ENCODE measurements around the gene TUBB2A.

Gene TUBB2A

GRCh38 chr6:3195695-3196497 lies 38.6 kb upstream of the TUBB2A start:
- Histone ChIP-seq H4K20me1 (ENCODE audit: low read depth, low read length) (no peaks in the 10 kb centered on the region), H3K27ac (ENCODE audit: low read depth, low read length) (peak overlapping the region; percentile 36), H3K79me2 (ENCODE audit: insufficient read depth, low read length) (no peaks in the 10 kb centered on the region), H3K9me2 (replicated peaks; ENCODE audit: insufficient read depth, low read length) (no peaks in the 10 kb centered on the region), H3K36me3 (ENCODE audit: low read length) (no peaks in the 10 kb centered on the region), H2AFZ (ENCODE audit: low read depth, low read length, severe bottlenecking) (peak overlapping the region; percentile 57), H3K4me3 (ENCODE audit: insufficient read depth, low read length, poor library complexity, severe bottlenecking) (peak overlapping the region; percentile 43), H3K9me3 (ENCODE audit: insufficient read depth, low read length) (no peaks in the 10 kb centered on the region), H3K4me2 (ENCODE audit: low read depth, low read length, poor library complexity, severe bottlenecking) (peak overlapping the region; percentile 56), H3K9ac (ENCODE audit: low read length) (peak overlapping the region; percentile 49), H3K27me3 (ENCODE audit: low read length) (no peaks in the 10 kb centered on the region), H3F3A (ENCODE audit: insufficient read depth) (peaks cover 8% of the 10 kb centered on the region; the same call in 1 of the 2 replicates)
- no peak for TF ChIP-seq EZH2phosphoT487 (conservative IDR thresholded peaks at IDR 0.05; ENCODE audit: low read length)
- no peak for TF ChIP-seq CTCF (IDR thresholded peaks at IDR 0.05; ENCODE audit: insufficient read depth, low read length, poor library complexity, severe bottlenecking)

- Histone ChIP-seq H3K79me2 (ENCODE audit: insufficient read depth, low read length) (no peaks in the 10 kb centered on the region), H3K4me3 (ENCODE audit: insufficient read depth, low read length, poor library complexity, severe bottlenecking) (peak overlapping the region; percentile 43), H3F3A (ENCODE audit: insufficient read depth) (peaks cover 8% of the 10 kb centered on the region; the same call in 1 of the 2 replicates), H3K9me3 (ENCODE audit: insufficient read depth, low read length) (no peaks in the 10 kb centered on the region), H4K20me1 (ENCODE audit: low read depth, low read length) (no peaks in the 10 kb centered on the region), H2AFZ (ENCODE audit: low read depth, low read length, severe bottlenecking) (peak overlapping the region; percentile 57), H3K9ac (ENCODE audit: low read length) (peak overlapping the region; percentile 49), H3K27ac (ENCODE audit: low read depth, low read length) (peak overlapping the region; percentile 36), H3K9me2 (replicated peaks; ENCODE audit: insufficient read depth, low read length) (no peaks in the 10 kb centered on the region), H3K4me2 (ENCODE audit: low read depth, low read length, poor library complexity, severe bottlenecking) (peak overlapping the region; percentile 56), H3K36me3 (ENCODE audit: low read length) (no peaks in the 10 kb centered on the region), H3K27me3 (ENCODE audit: low read length) (no peaks in the 10 kb centered on the region)
- TF ChIP-seq CTCF (IDR thresholded peaks at IDR 0.05; ENCODE audit: insufficient read depth, low read length, poor library complexity, severe bottlenecking) (no peak), EZH2phosphoT487 (conservative IDR thresholded peaks at IDR 0.05; ENCODE audit: low read length) (no peak)
Observed at GRCh38 chr6:3195420-3195694, 38.0 kb upstream of the TUBB2A start.

GRCh38 chr6:3194535-3195419 lies 37.4 kb upstream of the TUBB2A start:
- Histone ChIP-seq H3K4me3 (ENCODE audit: insufficient read depth, low read length, poor library complexity, severe bottlenecking) (peak overlapping the region; percentile 43), H4K20me1 (ENCODE audit: low read depth, low read length) (no peaks in the 10 kb centered on the region), H3K27me3 (ENCODE audit: low read length) (no peaks in the 10 kb centered on the region), H3K79me2 (ENCODE audit: insufficient read depth, low read length) (no peaks in the 10 kb centered on the region), H3K4me2 (ENCODE audit: low read depth, low read length, poor library complexity, severe bottlenecking) (peak overlapping the region; percentile 56), H3K27ac (ENCODE audit: low read depth, low read length) (peak overlapping the region; percentile 36), H3K9me3 (ENCODE audit: insufficient read depth, low read length) (no peaks in the 10 kb centered on the region), H2AFZ (ENCODE audit: low read depth, low read length, severe bottlenecking) (peak overlapping the region; percentile 57), H3K36me3 (ENCODE audit: low read length) (no peaks in the 10 kb centered on the region), H3F3A (ENCODE audit: insufficient read depth) (peaks cover 8% of the 10 kb centered on the region; the same call in 1 of the 2 replicates), H3K9me2 (replicated peaks; ENCODE audit: insufficient read depth, low read length) (no peaks in the 10 kb centered on the region), H3K9ac (ENCODE audit: low read length) (peak overlapping the region; percentile 49)
- TF ChIP-seq CTCF (IDR thresholded peaks at IDR 0.05; ENCODE audit: insufficient read depth, low read length, poor library complexity, severe bottlenecking): no peak
- no peak for TF ChIP-seq EZH2phosphoT487 (conservative IDR thresholded peaks at IDR 0.05; ENCODE audit: low read length)

All from SU-DHL-6 (cell line).